SW480 (cell line): ENCODE measurements around the gene PDLIM3.
A peak's percentile ranks its signal among the peaks of the same experiment; 100 is the strongest.

Experiments
- DNase-seq: peaks from one replicate; pipeline ENCODE4 v3.0.0-alpha.2; 2016; ENCODE audit warnings: low spot score

PDLIM3 gene

DNA sequence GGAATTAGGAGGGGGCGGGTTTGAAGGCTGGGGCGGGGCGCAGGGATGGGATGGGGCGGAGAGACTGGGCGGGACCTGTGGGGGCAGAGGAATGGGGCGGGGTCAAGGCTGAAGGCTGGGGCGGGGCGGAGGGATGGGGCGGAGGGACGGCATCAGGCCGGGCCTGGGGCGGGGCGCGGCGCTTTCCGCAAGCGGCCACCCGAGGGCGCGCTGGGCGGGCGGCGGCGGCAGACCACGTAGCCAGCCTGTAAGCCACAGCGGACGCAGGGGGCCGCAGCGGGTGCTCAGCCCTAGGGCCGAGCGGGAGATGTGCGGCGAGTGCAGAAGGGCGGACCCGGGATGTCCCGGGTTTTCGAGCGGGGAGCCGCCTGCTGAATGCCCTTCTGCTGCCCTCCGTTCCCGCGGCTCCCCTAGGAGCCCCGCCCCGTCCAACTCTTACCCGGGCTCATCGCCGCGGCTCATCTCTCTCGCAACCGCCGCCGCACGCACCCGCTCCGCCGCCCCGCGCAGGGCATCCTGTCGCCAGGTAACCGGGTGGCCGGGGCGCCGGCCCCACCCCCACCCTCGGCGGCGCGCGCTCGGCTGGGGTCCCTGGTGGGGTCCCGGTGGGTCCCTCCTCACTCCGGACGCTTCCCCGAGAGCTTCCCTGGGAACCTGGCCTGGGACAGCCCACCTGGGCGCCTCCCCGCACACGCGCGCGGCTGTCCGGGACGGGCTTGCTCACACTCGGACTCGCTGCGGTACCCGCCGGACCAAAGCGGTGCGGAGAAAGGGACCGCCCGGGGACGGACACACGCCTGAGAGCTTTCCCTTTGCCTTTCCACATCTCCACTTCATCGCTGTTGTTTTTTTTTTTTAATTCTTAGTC is 63.8 kb downstream of the PDLIM3 start, which contains the start of gene CCDC110:
Gene CCDC110 (minus strand): TSS at position 499 of the 868 bp plus-strand sequence. CDS start 50 bp downstream, at position 449.
- peak; percentile 76 for DNase-seq

DNA sequence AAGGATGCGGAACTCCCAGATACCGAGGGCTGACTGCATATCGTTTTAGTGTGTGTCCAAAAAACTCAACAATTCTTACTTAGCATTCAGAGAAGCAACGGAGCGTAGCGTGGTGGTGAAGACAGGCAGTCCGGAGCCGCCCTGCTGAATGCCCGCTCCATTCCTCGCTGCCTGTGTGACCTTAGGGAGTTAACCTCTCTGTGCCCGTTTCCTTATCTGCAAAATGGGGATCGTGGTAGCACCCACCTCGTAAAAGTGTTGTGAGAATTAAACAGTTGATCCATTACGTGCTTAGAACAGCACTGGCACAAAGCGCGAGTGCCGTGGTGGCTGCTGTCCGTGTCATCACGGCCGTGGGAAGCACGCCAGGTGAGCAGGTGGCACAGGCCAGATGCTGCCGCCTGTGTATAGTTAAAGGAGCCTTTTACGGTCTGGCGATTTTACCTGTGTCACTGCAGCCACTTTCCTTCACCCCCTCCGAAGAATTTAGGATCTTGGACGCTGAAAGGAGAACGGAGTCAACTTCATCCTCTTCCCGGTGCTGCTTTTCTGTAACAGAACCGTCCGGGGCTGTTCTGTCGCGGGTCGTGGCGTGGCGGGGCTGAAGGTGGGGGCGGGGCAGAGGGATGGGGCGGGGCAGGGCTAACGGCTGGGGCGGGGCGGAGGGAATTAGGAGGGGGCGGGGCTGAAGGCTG is 64.7 kb downstream of the PDLIM3 start:
- peak; percentile 52 for DNase-seq

DNA sequence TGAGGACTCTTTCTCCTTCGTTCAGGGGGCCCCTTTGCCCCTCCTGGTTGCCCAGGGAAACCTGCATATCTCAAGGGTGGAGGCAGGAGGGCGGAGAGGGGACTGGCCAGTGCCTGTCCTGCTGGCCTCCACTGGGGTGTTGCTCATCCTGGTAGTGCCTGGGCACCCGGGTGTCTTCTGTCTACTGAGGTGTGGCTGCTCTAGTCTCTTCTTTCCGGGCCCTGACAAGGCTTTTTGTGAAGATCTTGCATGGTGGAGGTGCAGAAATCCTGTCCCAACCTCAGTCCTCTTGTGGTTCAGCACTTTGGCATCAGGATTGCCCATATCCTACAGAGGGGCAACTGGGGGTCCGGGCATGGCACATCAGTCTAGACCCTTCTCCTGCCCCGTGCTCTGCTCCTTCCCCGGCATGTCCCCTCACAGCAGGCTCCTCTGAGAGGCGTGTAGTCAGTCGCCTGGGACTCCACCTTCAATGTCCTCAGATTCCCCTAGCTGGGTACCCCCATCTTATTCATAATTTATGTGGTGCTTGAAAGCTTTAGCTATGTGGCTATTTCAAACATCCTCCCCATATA is 65.6 kb downstream of the PDLIM3 start:
- DNase-seq: no peak

DNA sequence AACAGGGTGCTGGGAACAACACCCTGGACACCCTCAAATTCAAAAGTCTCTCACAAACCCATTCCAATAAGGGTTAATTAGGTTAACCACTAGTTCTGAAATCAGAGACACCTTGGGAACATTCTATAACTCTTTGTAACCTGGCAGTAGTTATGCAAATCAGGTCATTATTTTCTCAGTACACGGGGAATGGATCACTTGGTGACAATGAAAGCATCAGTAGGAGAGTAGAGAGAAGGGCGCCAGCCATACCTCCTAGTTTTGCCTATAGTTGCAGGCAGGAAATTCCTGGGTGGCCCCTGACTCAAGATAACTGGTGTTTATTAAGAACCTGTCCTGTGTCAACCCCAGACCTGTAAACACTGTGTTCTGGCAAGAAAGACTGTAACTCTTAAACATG is 66.3 kb downstream of the PDLIM3 start:
- DNase-seq: no peak

- no peak for DNase-seq
Measured at GRCh38 chr4:185467991-185468390, 67.3 kb downstream of the PDLIM3 start.

DNA sequence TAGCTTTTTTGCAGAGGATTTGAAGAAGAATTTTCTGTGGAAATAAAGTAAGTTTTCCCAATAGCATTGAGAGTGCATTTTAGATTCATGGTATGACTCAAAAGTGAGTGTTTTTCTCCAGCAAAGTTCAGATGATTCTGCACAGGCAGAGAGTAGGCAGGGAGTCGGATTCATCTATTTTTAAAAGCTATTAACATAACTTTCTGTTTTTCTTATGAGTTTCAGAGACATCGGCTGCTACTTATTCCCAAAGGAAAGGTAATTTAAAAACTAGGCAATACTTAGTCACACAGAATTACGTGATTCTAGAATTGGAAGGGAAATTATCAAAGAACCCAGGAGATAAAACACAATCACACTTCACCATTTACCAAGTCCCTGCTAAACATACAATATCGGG is 68.2 kb downstream of the PDLIM3 start:
- DNase-seq: no peak

- no peak for DNase-seq
Measured at GRCh38 chr4:185465707-185466106, 69.6 kb downstream of the PDLIM3 start.

DNA sequence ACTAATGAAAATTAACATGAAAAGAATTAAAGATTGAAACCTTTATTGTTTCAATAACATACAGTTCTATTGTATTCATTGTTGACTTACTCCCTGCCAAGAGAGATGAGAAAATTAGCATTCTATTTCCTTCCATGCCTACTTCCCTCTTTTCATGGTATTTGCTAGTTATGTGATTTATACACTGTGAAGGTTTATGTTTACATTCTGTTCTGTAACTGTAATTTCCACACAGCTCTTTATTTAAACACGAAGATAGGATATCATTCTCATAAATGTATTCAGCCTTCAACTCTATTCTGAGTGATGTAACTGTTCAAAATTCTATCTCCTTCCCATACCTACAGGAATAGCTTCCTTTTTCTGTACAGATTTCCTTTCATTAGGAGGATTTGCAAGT is 70.4 kb downstream of the PDLIM3 start:
- no peak for DNase-seq

DNA sequence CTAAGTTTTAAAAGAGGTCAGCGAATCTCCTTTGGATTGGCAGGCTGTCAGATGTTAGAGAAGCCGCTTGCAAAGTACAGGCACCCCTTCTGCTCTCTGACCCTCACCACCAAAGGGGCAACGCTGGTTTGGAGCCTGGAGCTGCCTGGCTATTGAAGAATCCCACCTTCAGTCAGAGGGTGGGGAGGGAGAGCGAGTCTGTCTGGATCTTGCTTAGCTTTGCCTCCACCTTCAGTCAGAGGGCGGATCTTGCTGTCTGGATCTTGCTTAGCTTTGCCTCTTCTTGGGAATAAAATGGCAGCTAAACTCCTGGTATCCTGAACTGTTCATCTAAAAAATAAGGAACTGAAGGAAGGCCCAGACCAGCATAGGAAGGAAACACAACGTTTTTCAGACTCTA is 71.1 kb downstream of the PDLIM3 start:
- no peak for DNase-seq

DNA sequence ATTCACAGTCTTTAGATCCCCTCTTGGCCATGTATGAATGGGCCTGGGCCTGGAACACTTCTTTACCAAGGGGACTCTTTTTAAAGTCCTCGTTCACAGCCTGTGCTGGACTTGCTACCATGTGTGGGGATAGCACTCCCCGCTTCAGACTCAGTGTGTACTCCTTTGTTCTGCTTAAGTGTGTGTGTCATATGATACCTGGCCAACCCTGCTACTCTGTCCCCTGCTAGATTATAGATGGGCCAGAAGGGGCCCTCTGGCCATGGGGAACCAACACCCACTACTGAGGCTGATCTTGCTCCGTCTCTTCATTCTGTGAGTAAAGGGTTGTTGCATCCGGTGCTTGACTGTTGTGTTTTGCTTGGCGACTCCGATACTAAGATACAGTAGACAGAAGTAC is 71.8 kb downstream of the PDLIM3 start:
- DNase-seq: no peak

- DNase-seq: no peak
Measured at GRCh38 chr4:185461565-185461964, 73.7 kb downstream of the PDLIM3 start.

- peak; percentile 9 for DNase-seq
Measured at GRCh38 chr4:185457136-185457535, 78.2 kb downstream of the PDLIM3 start.

GRCh38 chr4:185456131-185456530 is 79.2 kb downstream of the PDLIM3 start:
- no peak for DNase-seq
